Liver (tissue), 3 donors: Measurements from ENCODE around the gene SBK2.

ENCODE experiments used
- ATF3 ChIP-seq: IDR thresholded peaks from 2 replicates; pipeline ENCODE4 v1.6.1; 2016; ENCODE audit warnings: antibody characterized with exemption
- CTCF ChIP-seq: fragments of 150-350 bp; IDR thresholded peaks from 2 replicates; pipeline ENCODE4 v1.5.1; 2017; ENCODE audit warnings: improper control_type of control experiment, low read depth, low read length; ENCODE audit not compliant: missing input control
- EGR1 ChIP-seq, 2 donors: IDR thresholded peaks; 2 replicates each; pipeline ENCODE4 v1.6.1; 2016 to 2018; ENCODE audit warnings: antibody characterized with exemption in 2 of 2, low read depth in 2 of 2
- FOXA1 ChIP-seq: IDR thresholded peaks from 2 replicates; pipeline ENCODE4 v1.6.1; 2016; ENCODE audit warnings: antibody characterized with exemption
- GABPA ChIP-seq, 2 donors: IDR thresholded peaks in 1 of 2; conservative IDR thresholded peaks in 1 of 2; 2 replicates each; pipeline ENCODE4 v1.6.1; 2016; ENCODE audit warnings: antibody characterized with exemption in 2 of 2, mild to moderate bottlenecking in 1 of 2, moderate library complexity in 1 of 2
- JUND ChIP-seq, 2 donors: IDR thresholded peaks; 2 replicates each; pipeline ENCODE4 v1.6.1; 2016; ENCODE audit warnings: antibody characterized with exemption in 2 of 2
- MAX ChIP-seq: IDR thresholded peaks from 2 replicates; pipeline ENCODE4 v1.6.1; 2016; ENCODE audit warnings: antibody characterized with exemption
- RAD21 ChIP-seq, 2 donors: IDR thresholded peaks; 2 replicates each; pipeline ENCODE4 v1.6.1; 2016; ENCODE audit warnings: antibody characterized with exemption in 2 of 2, mild to moderate bottlenecking in 2 of 2
- REST ChIP-seq: IDR thresholded peaks from 2 replicates; pipeline ENCODE4 v1.6.1; 2016; ENCODE audit warnings: antibody characterized with exemption, mild to moderate bottlenecking
- RXRA ChIP-seq, 2 donors: IDR thresholded peaks; 2 replicates each; pipeline ENCODE4 v1.6.1; 2017 to 2018; ENCODE audit warnings: antibody characterized with exemption in 2 of 2, mild to moderate bottlenecking in 1 of 2
- SP1 ChIP-seq: IDR thresholded peaks from 2 replicates; pipeline ENCODE4 v1.6.1; 2018; ENCODE audit warnings: antibody characterized with exemption, mild to moderate bottlenecking
- TAF1 ChIP-seq: conservative IDR thresholded peaks from 2 replicates; pipeline ENCODE4 v1.6.1; 2016; ENCODE audit warnings: antibody characterized with exemption, mild to moderate bottlenecking
- YY1 ChIP-seq: IDR thresholded peaks from 2 replicates; pipeline ENCODE4 v1.6.1; 2016; ENCODE audit warnings: antibody characterized with exemption, mild to moderate bottlenecking
- ZBTB33 ChIP-seq: IDR thresholded peaks from 2 replicates; pipeline ENCODE4 v1.6.1; 2016; ENCODE audit warnings: antibody characterized with exemption
- donor health status: healthy.
- donor health status: healthy.

GRCh38 chr19:55542292-55542855 is 5.4 kb upstream of the SBK2 start:
- TF ChIP-seq SP1, result no peak
- TF ChIP-seq CTCF, result no peak
- TF ChIP-seq GABPA (IDR thresholded peaks at IDR 0.05 in 1 of 2, conservative IDR thresholded peaks at IDR 0.05 in 1 of 2), result no peak
- no peak for TF ChIP-seq RAD21 (IDR thresholded peaks at IDR 0.05)
- TF ChIP-seq EGR1 (IDR thresholded peaks at IDR 0.05; ENCODE audit: low read depth in 2 of 2), result no peak
- TF ChIP-seq MAX, result no peak
- TF ChIP-seq ATF3, result no peak
- no peak for TF ChIP-seq REST
- no peak for TF ChIP-seq FOXA1
- no peak for TF ChIP-seq YY1
- no peak for TF ChIP-seq JUND (IDR thresholded peaks at IDR 0.05)
- TF ChIP-seq TAF1, result no peak
- no peak for TF ChIP-seq ZBTB33
- TF ChIP-seq RXRA (IDR thresholded peaks at IDR 0.05), result no peak
